Astrocyte of the cerebellum (primary cell): ENCODE measurements around the gene RECQL5.

ENCODE experiments used
- DNase-seq: peaks from one replicate; pipeline ENCODE4 v3.0.0-alpha.2; 2011; ENCODE audit warnings: low read depth
- H3K4me3 ChIP-seq: 2 replicates; pipeline ENCODE4 v1.5.1; 2011; ENCODE audit warnings: mild to moderate bottlenecking, low read depth, low read length, moderate library complexity
- in situ Hi-C: cut with HindIII; loops from 2 replicates; pipeline ENCODE4 v1.10.0; 2017; ENCODE audit warnings: low sequenced_read_pairs
- TF ChIP-seq, protein P1 (sequence below): IDR thresholded peaks from 2 replicates; pipeline ENCODE4 v1.5.1; 2012; ENCODE audit warnings: low read length, low read depth, moderate library complexity, mild to moderate bottlenecking; ENCODE audit errors: missing control alignments

RECQL5 gene

DNA sequence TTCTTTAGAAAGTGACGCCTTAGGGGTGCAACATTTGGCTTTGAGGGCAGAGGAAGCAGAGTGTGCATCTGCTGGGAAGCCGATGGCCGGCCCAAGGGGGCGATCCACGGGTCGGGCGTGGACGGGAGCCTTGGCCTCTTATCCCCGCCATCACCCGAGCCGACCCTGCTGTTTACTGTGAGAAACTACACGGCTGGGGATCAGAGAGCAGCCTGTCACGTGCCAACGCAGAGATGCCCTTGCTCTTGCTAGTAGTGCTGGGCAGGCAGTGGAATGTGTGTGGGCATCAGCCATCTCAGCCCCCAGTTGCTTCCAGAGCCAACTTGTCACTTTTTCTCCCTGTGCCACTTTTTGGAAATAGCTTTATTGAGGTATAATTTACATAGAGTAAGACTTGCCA, 27.6 kb upstream of the RECQL5 start:
- no peak overlapping the region for H3K4me3 ChIP-seq
- TF ChIP-seq, protein P1, sequence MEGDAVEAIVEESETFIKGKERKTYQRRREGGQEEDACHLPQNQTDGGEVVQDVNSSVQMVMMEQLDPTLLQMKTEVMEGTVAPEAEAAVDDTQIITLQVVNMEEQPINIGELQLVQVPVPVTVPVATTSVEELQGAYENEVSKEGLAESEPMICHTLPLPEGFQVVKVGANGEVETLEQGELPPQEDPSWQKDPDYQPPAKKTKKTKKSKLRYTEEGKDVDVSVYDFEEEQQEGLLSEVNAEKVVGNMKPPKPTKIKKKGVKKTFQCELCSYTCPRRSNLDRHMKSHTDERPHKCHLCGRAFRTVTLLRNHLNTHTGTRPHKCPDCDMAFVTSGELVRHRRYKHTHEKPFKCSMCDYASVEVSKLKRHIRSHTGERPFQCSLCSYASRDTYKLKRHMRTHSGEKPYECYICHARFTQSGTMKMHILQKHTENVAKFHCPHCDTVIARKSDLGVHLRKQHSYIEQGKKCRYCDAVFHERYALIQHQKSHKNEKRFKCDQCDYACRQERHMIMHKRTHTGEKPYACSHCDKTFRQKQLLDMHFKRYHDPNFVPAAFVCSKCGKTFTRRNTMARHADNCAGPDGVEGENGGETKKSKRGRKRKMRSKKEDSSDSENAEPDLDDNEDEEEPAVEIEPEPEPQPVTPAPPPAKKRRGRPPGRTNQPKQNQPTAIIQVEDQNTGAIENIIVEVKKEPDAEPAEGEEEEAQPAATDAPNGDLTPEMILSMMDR = no peak
- in situ Hi-C loops = no loop called here
- no peak for DNase-seq

DNA sequence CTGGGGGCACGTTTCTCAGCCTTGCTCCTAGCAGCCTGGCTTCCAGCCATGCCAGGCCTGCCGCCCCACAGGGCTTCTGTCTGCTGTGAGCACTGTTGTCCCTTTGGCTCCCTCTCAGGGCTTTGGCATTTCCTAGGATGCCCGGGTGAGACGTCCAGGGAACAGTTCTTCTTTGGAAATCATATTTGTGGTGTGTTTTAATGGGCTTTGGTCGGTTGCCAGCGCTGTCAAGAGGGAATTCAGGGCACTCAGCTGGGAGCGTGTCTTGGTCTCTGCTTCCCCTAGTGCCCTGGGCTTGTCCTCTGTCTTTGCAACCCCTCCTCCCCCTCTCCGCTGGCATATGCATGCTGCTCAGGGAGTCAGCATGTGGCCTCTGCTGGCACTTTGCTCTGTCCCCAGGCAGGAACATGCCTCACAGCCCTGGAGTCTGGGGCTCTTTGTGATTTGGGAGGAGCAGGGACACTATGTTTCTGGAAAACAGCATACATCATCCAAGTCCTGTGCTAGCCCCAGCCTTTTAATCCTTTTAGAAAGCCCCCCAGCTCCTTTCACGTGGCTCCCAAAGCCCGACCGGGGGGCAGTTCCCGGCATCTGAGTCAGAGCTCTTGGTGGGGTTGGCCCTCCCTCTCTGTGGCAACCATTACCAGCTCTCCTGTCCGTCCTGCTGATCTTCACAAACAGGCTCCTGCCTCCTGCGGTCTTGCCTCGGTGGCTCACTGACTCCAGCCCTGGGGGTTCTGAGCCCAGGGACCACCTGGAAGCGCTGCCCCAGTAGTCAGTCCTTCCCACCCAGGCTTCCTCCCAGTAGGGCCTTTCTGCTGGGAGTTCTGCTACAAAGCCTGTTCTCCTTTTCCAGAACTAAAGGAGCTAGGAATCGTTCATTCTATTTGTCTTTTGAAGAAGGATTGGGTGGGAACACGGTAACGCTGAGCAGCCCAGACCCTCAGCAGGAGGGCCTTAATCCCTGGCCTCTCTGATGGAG, 26.8 kb upstream of the RECQL5 start:
- in situ Hi-C loops = no loop called here
- H3K4me3 ChIP-seq = no peak overlapping the region
- DNase-seq = peak; percentile 83
- TF ChIP-seq, protein P1 = peak; percentile 8

DNA sequence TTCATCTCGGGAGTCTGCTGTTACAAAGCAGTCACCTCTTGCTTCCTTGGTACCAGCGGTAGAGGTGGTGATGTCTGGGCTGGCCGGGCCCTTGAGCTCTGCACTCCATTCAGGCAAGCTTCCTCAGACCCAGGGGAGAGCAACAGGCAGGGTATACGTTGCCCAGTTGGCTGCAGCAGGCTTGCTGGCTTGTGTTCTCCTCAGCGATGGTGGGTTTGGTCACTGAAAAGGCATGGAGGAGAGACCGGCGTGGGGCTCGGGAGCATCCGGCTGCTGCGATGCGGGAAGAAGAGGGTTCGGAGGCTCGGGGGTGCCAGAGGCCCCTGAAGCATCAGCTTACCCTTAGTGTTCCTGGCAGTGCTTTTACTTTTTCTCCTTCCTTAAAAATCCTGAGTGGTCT, 26.0 kb upstream of the RECQL5 start:
- TF ChIP-seq, protein P1 = no peak
- in situ Hi-C loops = no loop called here
- no peak for DNase-seq
- no peak overlapping the region for H3K4me3 ChIP-seq

DNA sequence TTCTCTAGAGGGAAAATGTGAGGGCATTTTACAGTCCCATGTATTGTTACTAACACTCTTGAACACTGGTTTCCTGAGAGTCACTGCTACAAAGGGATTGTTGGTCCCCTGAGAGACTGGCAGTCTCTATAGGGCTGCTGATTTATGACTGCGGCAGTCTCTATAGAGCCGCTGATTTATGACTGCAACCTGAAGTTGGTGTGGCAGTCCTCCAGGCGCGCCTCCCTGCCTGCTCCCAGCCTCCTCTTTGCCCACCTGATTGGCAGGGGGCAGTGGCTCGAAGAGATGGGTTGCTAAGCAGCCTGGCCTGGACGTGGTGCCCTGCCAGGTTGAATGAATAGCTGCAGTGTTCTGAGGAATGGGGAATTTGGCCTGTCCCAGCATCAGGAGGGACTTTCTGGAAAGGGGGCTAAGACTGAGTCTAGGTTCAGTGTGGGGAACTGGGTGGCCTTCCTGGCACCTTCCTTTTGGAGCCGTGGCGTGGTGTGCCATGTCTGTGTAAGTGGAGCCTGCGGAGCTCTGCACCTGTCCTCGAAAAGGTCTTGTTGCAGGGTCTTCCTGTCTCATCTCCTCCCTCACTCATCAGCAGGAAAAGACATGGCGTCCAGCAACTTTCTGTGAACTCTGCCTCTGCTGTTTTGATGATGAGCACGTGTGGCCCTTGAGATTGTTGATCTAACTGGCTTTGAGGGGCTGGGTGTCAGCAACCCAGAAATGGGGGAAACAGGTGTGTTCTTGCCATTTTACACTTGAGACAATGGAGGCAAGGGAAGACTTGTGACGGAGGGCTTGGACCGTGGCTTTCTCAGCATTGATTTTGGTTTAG, 25.1 kb upstream of the RECQL5 start:
- in situ Hi-C loops = no loop called here
- no peak overlapping the region for H3K4me3 ChIP-seq
- DNase-seq = no peak
- TF ChIP-seq, protein P1 = no peak

DNA sequence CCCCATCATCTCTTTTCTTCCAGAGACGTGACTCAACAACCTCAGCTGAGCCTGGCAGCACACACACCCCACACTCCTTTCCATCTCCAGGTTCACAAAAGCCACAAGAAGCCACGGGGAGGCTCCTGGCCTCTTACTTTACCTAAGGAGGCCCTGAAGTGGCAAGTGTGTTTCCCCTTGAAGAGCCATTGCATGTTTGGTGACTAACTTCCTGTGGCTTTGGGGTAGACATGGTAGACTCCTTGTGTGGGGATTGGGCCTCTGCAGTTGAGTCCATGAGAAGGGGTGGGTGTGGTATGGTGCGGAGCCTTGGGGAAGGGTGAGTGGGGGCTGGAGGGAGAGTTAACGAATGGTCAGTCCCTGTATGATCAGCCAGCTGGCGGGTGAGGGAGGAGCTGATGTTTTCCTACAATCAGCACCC, 24.4 kb upstream of the RECQL5 start:
- in situ Hi-C loops = no loop called here
- H3K4me3 ChIP-seq = no peak overlapping the region
- DNase-seq = peak; percentile 59
- TF ChIP-seq, protein P1 = no peak

DNA sequence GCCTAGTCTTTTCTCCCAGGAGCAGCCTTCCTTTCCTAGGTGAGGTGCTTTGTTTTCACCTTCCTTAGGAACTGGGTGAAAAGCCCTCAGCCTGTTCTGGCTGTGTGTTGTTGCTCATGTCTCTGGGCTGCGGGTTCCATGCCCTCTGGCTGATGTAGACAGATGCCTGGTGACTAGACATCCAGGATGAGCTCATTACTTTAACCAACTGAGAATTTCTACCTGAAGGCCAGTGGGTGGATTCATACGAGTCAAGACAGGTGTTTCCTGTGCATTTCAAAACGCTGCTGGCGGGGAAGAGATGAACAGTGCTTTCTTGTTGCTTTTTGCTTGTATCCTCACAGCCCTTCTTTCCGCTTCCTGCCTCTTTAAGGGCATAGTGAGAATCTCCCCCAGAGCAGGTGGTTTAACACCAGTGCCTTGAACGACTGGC, 22.5 kb upstream of the RECQL5 start:
- TF ChIP-seq, protein P1 = no peak
- in situ Hi-C loops = no loop called here
- no peak overlapping the region for H3K4me3 ChIP-seq
- no peak for DNase-seq
